Neural cell (in vitro differentiated cells): ENCODE measurements around the gene PEAR1. TPM values are rescaled to one million over a fixed set of nuclear protein-coding genes. Genes with fewer than 3 reads are reported as not detected.

Source experiments
- H2AFZ ChIP-seq: fragments of 200-600, 300-800 bp; sonication (generic), shearing (Covaris generic); 2 replicates; pipeline ENCODE4 v1.6.0; 2014; ENCODE audit warnings: low read depth, mild to moderate bottlenecking, antibody characterized with exemption, low read length, moderate library complexity
- H3F3A ChIP-seq: fragments of 200-600 bp; shearing (Covaris generic); 2 replicates; pipeline ENCODE4 v1.6.1; 2016; ENCODE audit warnings: mild to moderate bottlenecking, moderate library complexity, mixed read lengths, antibody characterized with exemption, low read length; ENCODE audit not compliant: insufficient read depth, poor library complexity, severe bottlenecking
- H3K27ac ChIP-seq: fragments of 200-600, 300-800 bp; sonication (generic), shearing (Covaris generic); 2 replicates; pipeline ENCODE4 v1.5.1; 2014; ENCODE audit warnings: mild to moderate bottlenecking, low read length, moderate library complexity
- H3K27me3 ChIP-seq: fragments of 300-800, 200-600 bp; sonication (generic), shearing (Covaris generic); 2 replicates; pipeline ENCODE4 v1.6.0; 2014; ENCODE audit warnings: mild to moderate bottlenecking, low read depth, low read length, moderate library complexity; ENCODE audit not compliant: insufficient read depth
- H3K36me3 ChIP-seq: fragments of 300-800, 200-600 bp; sonication (generic), shearing (Covaris generic); 2 replicates; pipeline ENCODE4 v1.5.1; 2014; ENCODE audit warnings: mild to moderate bottlenecking, antibody characterized with exemption, low read length, moderate library complexity; ENCODE audit not compliant: insufficient read depth
- H3K4me2 ChIP-seq: fragments of 300-800, 200-600 bp; sonication (generic), shearing (Covaris generic); 2 replicates; pipeline ENCODE4 v1.6.0; 2014; ENCODE audit warnings: mild to moderate bottlenecking, low read length
- H3K4me3 ChIP-seq: fragments of 300-800, 200-600 bp; sonication (generic), shearing (Covaris generic); 2 replicates; pipeline ENCODE4 v1.5.1; 2014; ENCODE audit warnings: mild to moderate bottlenecking, low read length, moderate library complexity
- H3K79me2 ChIP-seq: fragments of 200-600 bp; shearing (Covaris generic); replicated peaks from 2 replicates; pipeline ENCODE4 v1.6.0; 2014; ENCODE audit warnings: mild to moderate bottlenecking, low read length, moderate library complexity; ENCODE audit not compliant: insufficient read depth
- H3K9ac ChIP-seq: fragments of 300-800, 200-600 bp; sonication (generic), shearing (Covaris generic); 2 replicates; pipeline ENCODE4 v1.6.1; 2016; ENCODE audit warnings: mild to moderate bottlenecking, low read length, mixed read lengths
- H3K9me2 ChIP-seq: fragments of 200-600 bp; shearing (Covaris generic); 2 replicates; pipeline ENCODE4 v1.6.1; 2016; ENCODE audit warnings: mild to moderate bottlenecking, low read length, mixed read lengths; ENCODE audit not compliant: insufficient read depth
- H3K9me3 ChIP-seq: fragments of 200-600, 300-800 bp; sonication (generic), shearing (Covaris generic); 2 replicates; pipeline ENCODE4 v1.6.1; 2016; ENCODE audit warnings: mild to moderate bottlenecking, mixed run types, low read length, moderate library complexity, mixed read lengths
- H4K20me1 ChIP-seq: fragments of 200-600 bp; shearing (Covaris generic); 2 replicates; pipeline ENCODE4 v1.6.1; 2016; ENCODE audit warnings: mild to moderate bottlenecking, mixed run types; ENCODE audit not compliant: insufficient read depth
- EZH2 ChIP-seq: fragments of 200-600, 300-800 bp; shearing (Covaris generic), sonication (generic); IDR thresholded peaks from 2 replicates; pipeline ENCODE4 v1.6.1; 2014; ENCODE audit warnings: antibody characterized with exemption, low read length, borderline replicate concordance, mild to moderate bottlenecking; ENCODE audit not compliant: insufficient read depth, poor library complexity, severe bottlenecking
- MXI1 ChIP-seq: fragments of 450-650 bp; conservative IDR thresholded peaks from 2 replicates; pipeline ENCODE4 v1.6.1; 2014; ENCODE audit warnings: antibody characterized with exemption, mild to moderate bottlenecking; ENCODE audit not compliant: poor library complexity, severe bottlenecking
- POLR2AphosphoS5 ChIP-seq: IDR thresholded peaks from 2 replicates; pipeline ENCODE4 v1.6.1; 2012
- RAD21 ChIP-seq: fragments of 450-650 bp; conservative IDR thresholded peaks from 2 replicates; pipeline ENCODE4 v1.6.1; 2014; ENCODE audit warnings: antibody characterized with exemption, mild to moderate bottlenecking, moderate library complexity
- SMC3 ChIP-seq: fragments of 450-650 bp; conservative IDR thresholded peaks from 2 replicates; pipeline ENCODE4 v1.6.1; 2014; ENCODE audit warnings: antibody characterized with exemption, mild to moderate bottlenecking, moderate library complexity; ENCODE audit not compliant: poor library complexity
- TAF1 ChIP-seq: IDR thresholded peaks from 2 replicates; pipeline ENCODE4 v1.6.1; 2012; ENCODE audit warnings: low read depth
- polyA plus RNA-seq: library from polyadenylated mRNA; depleted of rRNA; stranded (reverse); fragments of >200 nt; gene quantifications from 2 replicates; pipeline ENCODE4 v1.2.3, GENCODE V29; 2014
- TF ChIP-seq, protein P1 (sequence below): IDR thresholded peaks from 2 replicates; pipeline ENCODE4 v1.6.1; 2012; ENCODE audit warnings: borderline replicate concordance
- TF ChIP-seq, protein P2 (sequence below): fragments of 450-650 bp; IDR thresholded peaks from 2 replicates; pipeline ENCODE4 v1.5.1; 2014; ENCODE audit warnings: antibody characterized with exemption, mild to moderate bottlenecking, moderate library complexity; ENCODE audit not compliant: poor library complexity, severe bottlenecking

Gene PEAR1
- polyA plus RNA-seq, 1 donor from 2014 or later, result not detected

DNA sequence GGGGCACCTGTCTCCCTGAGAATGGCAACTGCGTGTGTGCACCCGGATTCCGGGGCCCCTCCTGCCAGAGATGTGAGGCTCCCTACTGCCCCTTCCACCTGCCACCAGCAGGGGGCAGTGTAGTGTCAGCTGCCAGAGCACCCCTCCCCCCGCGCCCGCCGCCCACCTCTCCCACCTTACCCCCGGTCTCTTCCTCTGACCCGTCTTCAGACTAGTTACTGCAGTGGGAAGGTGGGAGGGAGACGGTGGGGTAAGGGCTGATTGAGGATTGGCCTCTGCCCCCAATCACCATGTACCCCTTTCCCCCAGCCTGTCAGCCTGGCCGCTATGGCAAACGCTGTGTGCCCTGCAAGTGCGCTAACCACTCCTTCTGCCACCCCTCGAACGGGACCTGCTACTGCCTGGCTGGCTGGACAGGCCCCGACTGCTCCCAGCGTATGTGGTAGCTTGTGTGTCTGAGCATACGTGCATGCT is 16.8 kb downstream of the PEAR1 start:
- H3K9me3 ChIP-seq, result no peaks in the 10 kb centered on the region
- H3K4me3 ChIP-seq, result no peak overlapping the region
- H3K79me2 ChIP-seq, result no peaks in the 10 kb centered on the region
- no peaks in the 10 kb centered on the region for H3K9me2 ChIP-seq
- H3K4me2 ChIP-seq, result no peak overlapping the region
- H3K27me3 ChIP-seq, result no peaks in the 10 kb centered on the region
- no peak overlapping the region for H2AFZ ChIP-seq
- no peak overlapping the region for H3K27ac ChIP-seq
- no peaks in the 10 kb centered on the region for H4K20me1 ChIP-seq
- TF ChIP-seq POLR2AphosphoS5, result no peak
- no peak for TF ChIP-seq SMC3
- TF ChIP-seq EZH2, result no peak
- TF ChIP-seq TAF1, result no peak
- TF ChIP-seq RAD21, result no peak
- TF ChIP-seq, protein P1, sequence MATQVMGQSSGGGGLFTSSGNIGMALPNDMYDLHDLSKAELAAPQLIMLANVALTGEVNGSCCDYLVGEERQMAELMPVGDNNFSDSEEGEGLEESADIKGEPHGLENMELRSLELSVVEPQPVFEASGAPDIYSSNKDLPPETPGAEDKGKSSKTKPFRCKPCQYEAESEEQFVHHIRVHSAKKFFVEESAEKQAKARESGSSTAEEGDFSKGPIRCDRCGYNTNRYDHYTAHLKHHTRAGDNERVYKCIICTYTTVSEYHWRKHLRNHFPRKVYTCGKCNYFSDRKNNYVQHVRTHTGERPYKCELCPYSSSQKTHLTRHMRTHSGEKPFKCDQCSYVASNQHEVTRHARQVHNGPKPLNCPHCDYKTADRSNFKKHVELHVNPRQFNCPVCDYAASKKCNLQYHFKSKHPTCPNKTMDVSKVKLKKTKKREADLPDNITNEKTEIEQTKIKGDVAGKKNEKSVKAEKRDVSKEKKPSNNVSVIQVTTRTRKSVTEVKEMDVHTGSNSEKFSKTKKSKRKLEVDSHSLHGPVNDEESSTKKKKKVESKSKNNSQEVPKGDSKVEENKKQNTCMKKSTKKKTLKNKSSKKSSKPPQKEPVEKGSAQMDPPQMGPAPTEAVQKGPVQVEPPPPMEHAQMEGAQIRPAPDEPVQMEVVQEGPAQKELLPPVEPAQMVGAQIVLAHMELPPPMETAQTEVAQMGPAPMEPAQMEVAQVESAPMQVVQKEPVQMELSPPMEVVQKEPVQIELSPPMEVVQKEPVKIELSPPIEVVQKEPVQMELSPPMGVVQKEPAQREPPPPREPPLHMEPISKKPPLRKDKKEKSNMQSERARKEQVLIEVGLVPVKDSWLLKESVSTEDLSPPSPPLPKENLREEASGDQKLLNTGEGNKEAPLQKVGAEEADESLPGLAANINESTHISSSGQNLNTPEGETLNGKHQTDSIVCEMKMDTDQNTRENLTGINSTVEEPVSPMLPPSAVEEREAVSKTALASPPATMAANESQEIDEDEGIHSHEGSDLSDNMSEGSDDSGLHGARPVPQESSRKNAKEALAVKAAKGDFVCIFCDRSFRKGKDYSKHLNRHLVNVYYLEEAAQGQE, result no peak
- no peak for TF ChIP-seq MXI1
- TF ChIP-seq, protein P2, sequence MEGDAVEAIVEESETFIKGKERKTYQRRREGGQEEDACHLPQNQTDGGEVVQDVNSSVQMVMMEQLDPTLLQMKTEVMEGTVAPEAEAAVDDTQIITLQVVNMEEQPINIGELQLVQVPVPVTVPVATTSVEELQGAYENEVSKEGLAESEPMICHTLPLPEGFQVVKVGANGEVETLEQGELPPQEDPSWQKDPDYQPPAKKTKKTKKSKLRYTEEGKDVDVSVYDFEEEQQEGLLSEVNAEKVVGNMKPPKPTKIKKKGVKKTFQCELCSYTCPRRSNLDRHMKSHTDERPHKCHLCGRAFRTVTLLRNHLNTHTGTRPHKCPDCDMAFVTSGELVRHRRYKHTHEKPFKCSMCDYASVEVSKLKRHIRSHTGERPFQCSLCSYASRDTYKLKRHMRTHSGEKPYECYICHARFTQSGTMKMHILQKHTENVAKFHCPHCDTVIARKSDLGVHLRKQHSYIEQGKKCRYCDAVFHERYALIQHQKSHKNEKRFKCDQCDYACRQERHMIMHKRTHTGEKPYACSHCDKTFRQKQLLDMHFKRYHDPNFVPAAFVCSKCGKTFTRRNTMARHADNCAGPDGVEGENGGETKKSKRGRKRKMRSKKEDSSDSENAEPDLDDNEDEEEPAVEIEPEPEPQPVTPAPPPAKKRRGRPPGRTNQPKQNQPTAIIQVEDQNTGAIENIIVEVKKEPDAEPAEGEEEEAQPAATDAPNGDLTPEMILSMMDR, result no peak
- no peaks in the 10 kb centered on the region for H3F3A ChIP-seq
- H3K36me3 ChIP-seq, result no peaks in the 10 kb centered on the region
- no peak overlapping the region for H3K9ac ChIP-seq

DNA sequence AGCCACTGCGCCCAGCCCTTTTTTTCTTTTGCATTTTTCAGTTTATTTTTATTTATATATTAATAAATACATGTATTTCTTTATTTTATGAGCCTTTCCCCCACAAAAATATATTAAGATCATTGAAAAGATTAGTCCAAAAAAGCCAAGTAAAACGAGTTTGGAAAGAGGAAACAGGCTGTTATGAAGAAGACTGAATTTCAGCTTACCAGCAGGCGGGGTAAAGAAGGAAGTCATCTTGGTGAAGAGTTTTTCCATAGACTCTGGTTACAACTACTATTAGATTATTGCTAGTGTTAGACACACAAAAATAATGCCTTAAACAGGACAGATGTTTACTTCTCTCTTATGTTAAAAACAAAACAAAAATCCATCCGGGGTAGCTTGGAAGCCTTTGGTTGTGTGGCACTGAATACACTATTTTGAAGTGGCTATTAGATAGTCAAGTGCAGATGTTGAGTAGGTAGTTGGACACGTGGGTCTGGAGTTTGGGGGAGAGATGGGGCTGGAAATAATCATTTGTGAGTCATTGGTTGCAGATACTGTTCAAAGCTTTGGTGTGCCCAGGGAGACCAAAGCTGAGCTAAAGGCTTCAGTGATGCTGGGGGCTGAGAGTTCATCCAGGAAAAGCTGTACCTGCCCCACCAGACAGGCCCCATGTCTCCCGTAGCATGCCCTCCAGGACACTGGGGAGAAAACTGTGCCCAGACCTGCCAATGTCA is 18.2 kb downstream of the PEAR1 start:
- Histone ChIP-seq H4K20me1 (no peaks in the 10 kb centered on the region), H3K36me3 (no peaks in the 10 kb centered on the region), H3K79me2 (no peaks in the 10 kb centered on the region), H3K27me3 (no peaks in the 10 kb centered on the region), H3K9ac (no peak overlapping the region), H3K9me2 (no peaks in the 10 kb centered on the region), H2AFZ (no peak overlapping the region), H3K9me3 (no peaks in the 10 kb centered on the region), H3K4me2 (no peak overlapping the region), H3K27ac (no peak overlapping the region), H3F3A (no peaks in the 10 kb centered on the region), H3K4me3 (no peak overlapping the region)
- TF ChIP-seq, protein P1, result no peak
